Activated gamma-delta T cell (primary cell): ENCODE measurements around the gene RRP15.

ENCODE experiments used
- DNase-seq: peaks from one replicate; lab custom pipeline; 2025; lab: John Stamatoyannopoulos, UW

RRP15 gene

GRCh38 chr1:218341325-218341724 lies 56.2 kb downstream of the RRP15 start:
- no peak for DNase-seq

GRCh38 chr1:218342091-218342490 lies 57.0 kb downstream of the RRP15 start:
- no peak for DNase-seq

GRCh38 chr1:218344814-218345672 lies 60.0 kb downstream of the RRP15 start, which contains the start of gene TGFB2:
TGFB2 (plus strand) TSS chr1:218345336; CDS start chr1:218346702, 1,366 bp downstream.
- no peak for DNase-seq

GRCh38 chr1:218345673-218346390 lies 60.7 kb downstream of the RRP15 start:
- no peak for DNase-seq

- DNase-seq, result no peak
Observed at GRCh38 chr1:218346391-218347204, 61.5 kb downstream of the RRP15 start.

- DNase-seq, result no peak
Observed at GRCh38 chr1:218347336-218347722, 62.2 kb downstream of the RRP15 start.

GRCh38 chr1:218347723-218348627 lies 62.9 kb downstream of the RRP15 start:
- DNase-seq, result no peak

GRCh38 chr1:218348628-218349071 lies 63.6 kb downstream of the RRP15 start:
- no peak for DNase-seq

- no peak for DNase-seq
Observed at GRCh38 chr1:218349348-218350034, 64.4 kb downstream of the RRP15 start.

GRCh38 chr1:218350035-218350525 lies 65.0 kb downstream of the RRP15 start:
- no peak for DNase-seq

GRCh38 chr1:218350801-218351266 lies 65.7 kb downstream of the RRP15 start:
- DNase-seq, result no peak

- no peak for DNase-seq
Observed at GRCh38 chr1:218351391-218352074, 66.4 kb downstream of the RRP15 start.

- DNase-seq, result no peak
Observed at GRCh38 chr1:218352075-218352438, 67.0 kb downstream of the RRP15 start.

- DNase-seq, result no peak
Observed at GRCh38 chr1:218353656-218354055, 68.6 kb downstream of the RRP15 start.

- no peak for DNase-seq
Observed at GRCh38 chr1:218355278-218355677, 70.2 kb downstream of the RRP15 start.

- DNase-seq, result no peak
Observed at GRCh38 chr1:218357211-218357892, 72.3 kb downstream of the RRP15 start.

- no peak for DNase-seq
Observed at GRCh38 chr1:218357893-218358232, 72.8 kb downstream of the RRP15 start.

- no peak for DNase-seq
Observed at GRCh38 chr1:218361298-218362065, 76.4 kb downstream of the RRP15 start.
